K562 (cell line): ENCODE results near the gene TANC1. TPM values are rescaled to one million over a fixed set of nuclear protein-coding genes. Genes with fewer than 3 reads are reported as not detected.

Source experiments
- ATAC-seq: fragments of 200-7000 bp; cut with Tn5 transposase; 3 replicates; pipeline ENCODE4 v1.9.1; 2020; ENCODE audit warnings: moderate library complexity
- BruUV-seq: library from RNA; stranded (reverse); fragments of 400-500 nt; replicated peaks from 2 replicates; lab custom pipeline; 2021; lab: Mats Ljungman, UMichigan
- CTCF ChIA-PET: fragments of 300-600 bp; formaldehyde crosslinking; extraction: SDS; loops from one replicate; lab custom pipeline; 2021; ENCODE audit warnings: low intra/inter-chr PET ratio; lab: Yijun Ruan, JAX
- POLR2A ChIA-PET: fragments of 300-600, 350-650 bp; sonication (Branson Sonifier 250); formaldehyde crosslinking; extraction: SDS; loops from one replicate; lab custom pipeline; 2021; ENCODE audit warnings: antibody characterized with exemption, inconsistent platforms; lab: Yijun Ruan, JAX
- DNase-seq, 4 experiments: peaks; one replicate each; pipeline versions ENCODE4 v3.0.0 to v3.0.0-alpha.2; 2011 to 2018; ENCODE audit warnings: low spot score in 3 of 4, mixed read lengths in 3 of 4; ENCODE audit errors: extremely low read depth in 1 of 4
- FAIRE-seq: peaks from 2 replicates; lab custom pipeline; 2011; peaks lifted over from hg19 to GRCh38; lab: Jason Lieb, UNC
- H2AFZ ChIP-seq: 2 replicates; pipeline ENCODE4 v1.6.0; 2011; ENCODE audit warnings: low read depth, low read length, control low read depth, inconsistent platforms
- H3K27ac ChIP-seq: fragments of 200-600 bp; 3 replicates; pipeline ENCODE4 v1.8.0; 2011; ENCODE audit warnings: low read depth, mild to moderate bottlenecking, control low read depth, inconsistent platforms, low read length, moderate library complexity, mixed read lengths; ENCODE audit errors: extremely low read depth
- H3K27me3 ChIP-seq, 2 experiments: fragments of 300-600 bp in 1 of 2; 2 replicates in 1 of 2; 3 replicates in 1 of 2; pipeline versions ENCODE4 v1.6.0 to v1.8.0; 2011; ENCODE audit warnings: inconsistent platforms in 2 of 2, low read length in 2 of 2, mild to moderate bottlenecking in 1 of 2, mixed read lengths in 1 of 2, moderate library complexity in 1 of 2; ENCODE audit not compliant: control insufficient read depth in 2 of 2, insufficient read depth in 2 of 2
- H3K36me3 ChIP-seq: fragments of 300-600 bp; 3 replicates; pipeline ENCODE4 v1.8.0; 2011; ENCODE audit warnings: mild to moderate bottlenecking, low read length, inconsistent platforms; ENCODE audit not compliant: control insufficient read depth, insufficient read depth
- H3K4me1 ChIP-seq, 2 experiments: fragments of 200-600 bp in 1 of 2; replicated peaks in 1 of 2; 2 replicates in 1 of 2; 3 replicates in 1 of 2; pipeline versions ENCODE4 v1.5.1 to v1.8.0; 2011; ENCODE audit warnings: inconsistent platforms in 2 of 2, low read length in 2 of 2, mild to moderate bottlenecking in 1 of 2, mixed read lengths in 1 of 2, moderate library complexity in 1 of 2; ENCODE audit not compliant: control insufficient read depth in 2 of 2, insufficient read depth in 2 of 2
- H3K4me2 ChIP-seq: 2 replicates; pipeline ENCODE4 v1.6.1; 2011; ENCODE audit warnings: low read length, control low read depth, inconsistent platforms, mixed read lengths; ENCODE audit not compliant: insufficient read depth
- H3K4me3 ChIP-seq: fragments of 200-600 bp; sonication (generic), shearing (Covaris generic); 2 replicates; pipeline ENCODE4 v1.5.1; 2016; ENCODE audit warnings: control low read depth, inconsistent platforms
- H3K79me2 ChIP-seq: fragments of 200-600 bp; 3 replicates; pipeline ENCODE4 v1.8.0; 2011; ENCODE audit warnings: low read length, inconsistent platforms; ENCODE audit not compliant: control insufficient read depth, insufficient read depth
- H3K9ac ChIP-seq, 2 experiments: 2 replicates each; pipeline versions ENCODE4 v1.6.0 to v1.6.1; 2011; ENCODE audit warnings: low read depth in 2 of 2, low read length in 2 of 2, control low read depth in 1 of 2, inconsistent platforms in 1 of 2, mild to moderate bottlenecking in 1 of 2, mixed read lengths in 1 of 2; ENCODE audit not compliant: insufficient read depth in 1 of 2
- H3K9me1 ChIP-seq: one replicate; pipeline ENCODE4 v1.6.0; 2011; ENCODE audit warnings: inconsistent platforms, mild to moderate bottlenecking, low read length, moderate library complexity; ENCODE audit not compliant: control insufficient read depth, insufficient read depth
- H3K9me3 ChIP-seq: replicated peaks from 2 replicates; pipeline ENCODE4 v1.5.1; 2011; ENCODE audit warnings: low read depth, low read length, inconsistent platforms; ENCODE audit not compliant: control insufficient read depth, insufficient read depth
- H4K20me1 ChIP-seq: replicated peaks from 2 replicates; pipeline ENCODE4 v1.6.1; 2011; ENCODE audit warnings: low read length, inconsistent platforms, mixed read lengths; ENCODE audit not compliant: control insufficient read depth, insufficient read depth
- EP400 ChIP-seq: fragments of 450-650 bp; IDR thresholded peaks from 2 replicates; pipeline ENCODE4 v1.6.1; 2017; ENCODE audit warnings: antibody characterized with exemption, mild to moderate bottlenecking, moderate library complexity
- FOXM1 ChIP-seq, 2 experiments: fragments of 450-650 bp in 1 of 2; sonication (generic) in 1 of 2; formaldehyde crosslinking in 1 of 2; IDR thresholded peaks; 2 replicates each; pipeline versions ENCODE4 v1.6.1 to v1.9.0; 2017 to 2022; ENCODE audit warnings: low read depth in 2 of 2, mild to moderate bottlenecking in 2 of 2, missing genetic modification reagents in 1 of 2, moderate library complexity in 1 of 2
- ILK ChIP-seq: fragments of 450-650 bp; IDR thresholded peaks from 2 replicates; pipeline ENCODE4 v1.6.1; 2016; ENCODE audit warnings: missing genetic modification characterization, low read depth, mild to moderate bottlenecking, missing compliant biosample characterization, moderate library complexity, borderline replicate concordance
- NRF1 ChIP-seq, 2 experiments: fragments of 450-650 bp; IDR thresholded peaks in 1 of 2; conservative IDR thresholded peaks in 1 of 2; 2 replicates each; pipeline ENCODE4 v1.6.1; 2014; ENCODE audit warnings: mild to moderate bottlenecking in 2 of 2
- ZBTB7A ChIP-seq: IDR thresholded peaks from 2 replicates; pipeline ENCODE4 v1.6.1; 2011; ENCODE audit warnings: low read depth, mild to moderate bottlenecking, low read length, moderate library complexity, borderline replicate concordance; ENCODE audit not compliant: control insufficient read depth
- ZNF212 ChIP-seq: fragments of 450-650 bp; formaldehyde crosslinking; IDR thresholded peaks from 2 replicates; pipeline ENCODE4 v1.4.0; 2020; ENCODE audit warnings: mild to moderate bottlenecking
- WGBS: fragments of 100-300 bp; shearing (Covaris generic); methylation state at CpG from one replicate; pipeline ENCODE4 v1.1.6; 2016; ENCODE audit warnings: low coverage, mixed read lengths; ENCODE audit not compliant: insufficient coverage; ENCODE audit errors: missing lambda C conversion rate; 5-methylcytosine and 5-hydroxymethylcytosine counted together
- in situ Hi-C: fragments of 300-500 bp; cut with MboI; formaldehyde crosslinking; loops from 4 replicates; pipeline ENCODE4 v1.15.0; 2018; ENCODE audit warnings: inconsistent platforms, mixed read lengths
- intact Hi-C: fragments of 100-400 bp; cut with micrococcal nuclease; formaldehyde crosslinking; loops from 2 replicates; pipeline ENCODE4 v1.14.2; 2022
- polyA plus RNA-seq, 8 experiments: library from polyadenylated mRNA; depleted of rRNA in 4 of 8; stranded (reverse) in 5 of 8; unstranded in 3 of 8; fragments of >200 nt; fragmentation: Nextera tagmentation in 2 of 8; fragmentation: Illumina TruSeq in 1 of 8; extraction: Ambion mirVana in 2 of 8; extraction: Trizol in 1 of 8; gene quantifications; 2 replicates each; pipeline versions ENCODE4 v1.2.1 to v1.2.3, GENCODE V29; 2011 to 2014; ENCODE audit warnings: inconsistent platforms in 1 of 8, missing spikeins in 1 of 8
- total RNA-seq, 7 experiments: library from RNA; depleted of rRNA in 6 of 7; stranded (reverse); fragments of >200 nt in 6 of 7; fragmentation: Illumina TruSeq in 2 of 7; extraction: Trizol in 2 of 7; gene quantifications; 2 replicates each; pipeline versions ENCODE4 v1.2.1 to v1.2.3, GENCODE V29; 2011 to 2021; ENCODE audit warnings: low replicate concordance in 1 of 7

The TANC1 gene
- total and polyA plus RNA-seq, 9 of the 15 experiments (the other 6 are each of a cell fraction or from before 2014, with no cell fraction given), result under 0.01 to 0.20 (median 0.07) TPM; not detected in 1

DNA sequence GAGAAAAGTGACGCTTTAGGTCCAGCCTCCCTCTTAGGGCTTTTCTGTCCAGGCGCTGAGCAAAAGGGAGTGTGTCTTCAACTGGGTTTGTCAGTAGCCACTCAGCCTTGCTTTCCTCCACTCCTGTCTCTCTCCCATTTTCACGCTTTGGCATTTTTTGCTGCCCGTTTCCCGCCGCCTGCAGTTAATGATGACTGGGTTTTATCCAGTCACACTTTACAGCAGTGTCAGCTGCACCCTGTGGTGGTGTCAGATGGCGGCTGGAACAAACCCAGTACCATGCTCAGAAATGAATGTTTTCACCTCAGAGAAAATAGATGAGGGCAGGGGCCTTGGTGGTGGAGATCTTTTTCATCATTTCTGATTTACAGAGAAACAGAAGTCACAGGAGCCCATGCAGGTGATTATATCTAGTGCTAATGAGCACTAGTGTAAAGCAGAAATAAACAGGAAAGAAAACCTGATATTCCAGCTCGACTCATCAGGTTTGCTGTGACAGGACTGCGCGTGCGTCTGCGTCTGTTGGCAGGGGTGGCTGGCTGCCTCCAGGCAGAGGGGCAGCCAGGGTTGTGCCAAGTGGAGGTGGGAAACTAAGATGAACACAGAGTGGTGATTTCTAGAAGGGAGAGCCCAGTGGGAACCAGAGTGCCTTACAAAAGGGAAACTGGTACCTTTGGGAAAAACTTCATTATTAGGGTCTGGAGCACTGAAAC is 139.9 kb downstream of the TANC1 start:
- CTCF ChIA-PET, result no interaction called here
- no peak overlapping the region for H3K27ac ChIP-seq
- BruUV-seq, result no TSS peak

GRCh38 chr2:159109517-159109916 is 141.1 kb downstream of the TANC1 start:
- DNase-seq (no peak), FAIRE-seq (no peak), ATAC-seq (no peak)
- CTCF ChIA-PET, result no interaction called here
- no peak overlapping the region for H3K27ac ChIP-seq
- in situ Hi-C loops, result no loop called here
- intact Hi-C loops, result no loop called here
- H3K4me3 ChIP-seq, result no peak overlapping the region
- H3K4me1 ChIP-seq, result no peaks in the 10 kb centered on the region
- H3K36me3 ChIP-seq, result no peaks in the 10 kb centered on the region
- BruUV-seq, result no TSS peak
- TF ChIP-seq ZBTB7A (no peak), ILK (tag) (no peak), ZNF212 (no peak)
- no peaks in the 10 kb centered on the region for H3K9me3 ChIP-seq
- no peaks in the 10 kb centered on the region for H3K9me1 ChIP-seq
- H3K79me2 ChIP-seq, result no peaks in the 10 kb centered on the region
- no peak overlapping the region for H3K9ac ChIP-seq
- peaks cover 25 to 38% of the 10 kb centered on the region in 2 experiments for H3K27me3 ChIP-seq
- WGBS, result 0% methylated on average over 3 of the region's 3 CpGs
- H3K4me2 ChIP-seq, result no peak overlapping the region
- POLR2A ChIA-PET, result interaction anchor here (0.7 to 1.1 kb wide), 3 partner anchors 10 to 117 kb away, joined by 3 to 4 read pairs (median 3); no protein-coding TSS in a partner anchor
- H4K20me1 ChIP-seq, result no peaks in the 10 kb centered on the region
- H2AFZ ChIP-seq, result no peak overlapping the region

More for the DNA sequence above, 139.9 kb downstream of the TANC1 start:
- no peak for DNase-seq
- TF ChIP-seq EP400, result no peak
- TF ChIP-seq FOXM1 (IDR thresholded peaks at IDR 0.05; ENCODE audit: low read depth), result no peak
- no peak for TF ChIP-seq FOXM1 (CRISPR knock-in tag; IDR thresholded peaks at IDR 0.05; ENCODE audit: low read depth)
- TF ChIP-seq NRF1 (conservative IDR thresholded peaks at IDR 0.05 in 1 of 2, IDR thresholded peaks at IDR 0.05 in 1 of 2), result 0 out of 4 replicates have a peak, but pooled peaks have one; percentile 16 to 23
- no peak for ATAC-seq
- in situ Hi-C loops, result no loop called here
- no peak overlapping the region for H3K4me2 ChIP-seq
- WGBS, result 4% methylated on average over 12 of the region's 12 CpGs
- no peaks in the 10 kb centered on the region for H3K36me3 ChIP-seq
- no peaks in the 10 kb centered on the region for H3K4me1 ChIP-seq
- POLR2A ChIA-PET, result interaction anchor here (0.6 to 1.1 kb wide), 2 partner anchors 20 to 27 kb away, joined by 3 read pairs; no protein-coding TSS in a partner anchor
- FAIRE-seq, result no peak
- no peaks in the 10 kb centered on the region for H3K9me3 ChIP-seq
- intact Hi-C loops, result no loop called here
- peaks cover 25 to 38% of the 10 kb centered on the region in 2 experiments for H3K27me3 ChIP-seq
- H3K9ac ChIP-seq, result no peak overlapping the region
- no peaks in the 10 kb centered on the region for H3K79me2 ChIP-seq
- H2AFZ ChIP-seq, result no peak overlapping the region
- H3K4me3 ChIP-seq, result no peak overlapping the region
- no peaks in the 10 kb centered on the region for H4K20me1 ChIP-seq
- H3K9me1 ChIP-seq, result no peaks in the 10 kb centered on the region
